Upper lobe of left lung (tissue), 6 donors: ENCODE results near the gene LAMA5. TPM values are rescaled to one million over a fixed set of nuclear protein-coding genes. Genes with fewer than 3 reads are reported as not detected.

Experiments
- ATAC-seq, 2 donors: fragments of 200-7000 bp; cut with Tn5 transposase; one replicate each; pipeline ENCODE4 v1.9.1; 2022; ENCODE audit warnings: mild to moderate bottlenecking in 2 of 2, moderate library complexity in 2 of 2; ENCODE audit not compliant: low FRiP score in 2 of 2
- DNase-seq, 2 donors: peaks; one replicate each; pipeline ENCODE4 v3.0.0-alpha.2; 2019 to 2020
- H3K27ac ChIP-seq, 4 donors: fragments of 200-600 bp; sonication (generic); one replicate each; pipeline ENCODE4 v1.5.1; 2016 to 2019
- H3K27me3 ChIP-seq, 4 donors: fragments of 200-600 bp; sonication (generic); one replicate each; pipeline ENCODE4 v1.5.1; 2017 to 2019
- H3K36me3 ChIP-seq, 4 donors: fragments of 200-600 bp; sonication (generic); one replicate each; pipeline ENCODE4 v1.5.1; 2016 to 2019
- H3K4me1 ChIP-seq, 4 donors: fragments of 200-600 bp; sonication (generic); one replicate each; pipeline ENCODE4 v1.5.1; 2018 to 2019
- H3K4me3 ChIP-seq, 4 donors: fragments of 200-600 bp; sonication (generic); one replicate each; pipeline ENCODE4 v1.5.1; 2017 to 2019; ENCODE audit warnings: mild to moderate bottlenecking in 2 of 4, moderate library complexity in 1 of 4
- H3K9me3 ChIP-seq, 4 donors: fragments of 200-600 bp; sonication (generic); one replicate each; pipeline ENCODE4 v1.5.1; 2018 to 2019
- EP300 ChIP-seq, 4 donors: sonication (generic); formaldehyde crosslinking; IDR thresholded peaks; one replicate each; pipeline ENCODE4 v1.5.1; 2017; ENCODE audit warnings: antibody characterized with exemption in 4 of 4, control low read depth in 2 of 4
- POLR2A ChIP-seq, 4 donors: fragments of 450-650 bp; IDR thresholded peaks; one replicate each; pipeline ENCODE4 v1.5.1; 2016 to 2017; ENCODE audit warnings: antibody characterized with exemption in 4 of 4, mild to moderate bottlenecking in 2 of 4
- POLR2AphosphoS5 ChIP-seq, 2 donors: sonication (generic); formaldehyde crosslinking; IDR thresholded peaks; one replicate each; pipeline ENCODE4 v1.5.1; 2017; ENCODE audit warnings: antibody characterized with exemption in 2 of 2
- WGBS, 2 donors: methylation state at CpG; one replicate each; pipeline ENCODE4 v1.1.5; 2017 to 2018; 5-methylcytosine and 5-hydroxymethylcytosine counted together
- total RNA-seq, 6 donors: library from RNA; depleted of rRNA in 4 of 6; stranded (reverse); fragments of >200 nt in 4 of 6; gene quantifications; one replicate each; pipeline versions ENCODE4 v1.1.0 to v1.2.1, GENCODE V29; 2016 to 2021
- TF ChIP-seq, protein P1 (sequence below), 6 experiments: fragments of 450-650 bp in 4 of 6; fragments of 200-600 bp in 2 of 6; sonication (generic) in 2 of 6; IDR thresholded peaks; one replicate each; pipeline ENCODE4 v1.5.1; 2016 to 2019; ENCODE audit warnings: antibody characterized with exemption in 6 of 6
- donor health status: DM: no; HTN: no; CAD: no; lungs with moderate emphysema.
- donor health status: DM: no; HTN: yes; CAD: no; lungs with severe emphysema.

The LAMA5 gene
- total RNA-seq, 6 donors from 2014 or later, result 176 to 1,019 (median 307) TPM

DNA sequence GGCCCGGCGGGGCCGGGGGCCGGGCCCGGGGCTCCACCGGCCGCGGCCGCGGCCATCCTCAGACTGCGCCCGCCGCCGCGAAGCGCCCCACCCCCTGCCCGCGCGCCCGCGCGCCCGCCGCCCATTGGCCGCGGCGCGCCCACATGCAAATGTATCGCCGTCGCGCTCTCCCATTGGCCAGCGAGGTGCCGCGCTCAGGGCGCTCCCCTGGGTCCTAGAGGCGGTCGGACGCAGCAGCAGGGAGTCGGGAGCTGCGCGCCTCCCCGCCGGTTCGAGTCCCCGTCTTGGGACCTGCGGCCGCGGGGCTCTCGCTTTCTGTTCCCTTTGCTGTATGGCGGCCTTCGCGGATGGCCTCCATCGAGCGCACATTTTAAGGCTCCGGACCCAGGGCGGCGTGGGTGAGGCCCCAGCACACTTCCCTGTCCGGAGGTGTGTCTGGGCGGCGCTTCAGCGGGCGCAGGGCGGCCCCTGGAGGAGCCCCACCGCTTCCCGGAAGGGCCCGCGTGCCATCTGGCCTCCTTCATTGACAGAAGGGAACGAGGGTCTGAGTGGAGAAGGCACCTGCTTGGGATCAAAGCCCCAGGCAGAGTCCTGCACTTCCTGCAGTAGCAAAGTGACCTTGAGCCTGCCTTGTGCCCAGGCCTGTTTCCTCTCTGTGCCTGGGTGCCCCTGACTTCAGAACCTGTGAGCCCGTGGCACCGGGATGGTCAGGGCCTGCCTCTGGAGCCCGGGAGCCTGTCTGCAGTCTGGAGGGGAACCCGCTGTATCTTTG lies 40.3 kb upstream of the LAMA5 start, which contains the start of gene CABLES2:
Gene CABLES2, minus strand, starts transcription at position 65 of the 772 bp plus-strand sequence. Its CDS starts 9 bp downstream, at position 56.
- WGBS, 2 donors, result 14% methylated on average over 21 of the region's 73 CpGs; no CpG with 5 or more reads in 1 of the 2 donors
- ATAC-seq (peak; percentile 90 to 96), DNase-seq (peak; percentile 95 to 98)
- Histone ChIP-seq H3K27ac (peak within 1 kb of the TSS in 2 of 4 donors; percentile 58 to 78), H3K36me3 (no peaks in the 10 kb centered on the region), H3K4me1 (peaks cover 28 to 39% (median 34%) of the 10 kb centered on the region in 4 donors), H3K9me3 (no peaks in the 10 kb centered on the region), H3K4me3 (peak within 1 kb of the TSS; percentile 54 to 76 (median 72)), H3K27me3 (no peaks in the 10 kb centered on the region)
- TF ChIP-seq POLR2AphosphoS5 (IDR thresholded peaks at IDR 0.05), result peak in 1 of 2 donors; percentile 56
- TF ChIP-seq, protein P1, sequence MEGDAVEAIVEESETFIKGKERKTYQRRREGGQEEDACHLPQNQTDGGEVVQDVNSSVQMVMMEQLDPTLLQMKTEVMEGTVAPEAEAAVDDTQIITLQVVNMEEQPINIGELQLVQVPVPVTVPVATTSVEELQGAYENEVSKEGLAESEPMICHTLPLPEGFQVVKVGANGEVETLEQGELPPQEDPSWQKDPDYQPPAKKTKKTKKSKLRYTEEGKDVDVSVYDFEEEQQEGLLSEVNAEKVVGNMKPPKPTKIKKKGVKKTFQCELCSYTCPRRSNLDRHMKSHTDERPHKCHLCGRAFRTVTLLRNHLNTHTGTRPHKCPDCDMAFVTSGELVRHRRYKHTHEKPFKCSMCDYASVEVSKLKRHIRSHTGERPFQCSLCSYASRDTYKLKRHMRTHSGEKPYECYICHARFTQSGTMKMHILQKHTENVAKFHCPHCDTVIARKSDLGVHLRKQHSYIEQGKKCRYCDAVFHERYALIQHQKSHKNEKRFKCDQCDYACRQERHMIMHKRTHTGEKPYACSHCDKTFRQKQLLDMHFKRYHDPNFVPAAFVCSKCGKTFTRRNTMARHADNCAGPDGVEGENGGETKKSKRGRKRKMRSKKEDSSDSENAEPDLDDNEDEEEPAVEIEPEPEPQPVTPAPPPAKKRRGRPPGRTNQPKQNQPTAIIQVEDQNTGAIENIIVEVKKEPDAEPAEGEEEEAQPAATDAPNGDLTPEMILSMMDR (IDR thresholded peaks at IDR 0.05), result peak in 5 of 6 experiments; percentile 29 to 88 (median 76)
- no peak for TF ChIP-seq EP300 (IDR thresholded peaks at IDR 0.05)
- TF ChIP-seq POLR2A (IDR thresholded peaks at IDR 0.05), result peak in 1 of 4 donors; percentile 24

DNA sequence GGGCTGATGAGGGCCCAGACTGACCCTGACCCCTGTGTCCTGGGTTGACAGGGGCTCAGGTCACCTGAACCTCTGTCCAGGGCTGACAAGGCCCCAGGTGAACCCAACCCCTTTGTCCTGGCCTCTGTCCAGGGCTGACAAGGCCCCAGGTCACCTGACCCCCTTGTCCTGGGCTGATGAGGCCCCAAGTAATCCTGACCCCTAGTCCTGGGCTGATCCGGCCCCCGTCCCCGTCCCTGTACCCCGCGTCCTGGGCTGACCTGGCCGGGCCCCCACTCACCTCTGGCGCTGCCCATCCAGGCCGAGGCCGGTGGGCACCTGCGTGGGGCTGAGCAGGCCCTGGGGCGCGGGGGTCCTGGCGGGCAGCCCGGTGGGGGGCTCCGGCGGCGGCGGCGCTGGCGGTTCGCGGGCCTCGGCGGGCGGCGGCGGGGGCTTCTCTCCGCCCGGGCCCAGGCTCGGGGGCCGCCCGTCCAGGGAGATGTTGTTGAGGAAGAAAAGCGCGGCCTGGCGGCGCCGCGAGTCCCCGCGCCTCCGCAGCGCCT lies 39.6 kb upstream of the LAMA5 start:
- H3K27me3 ChIP-seq, result no peaks in the 10 kb centered on the region
- H3K27ac ChIP-seq, result peak overlapping the region in 2 of 4 donors; percentile 58 to 78
- peak in 1 of 2 donors; percentile 42 for DNase-seq
- peaks cover 28 to 39% (median 34%) of the 10 kb centered on the region in 4 donors for H3K4me1 ChIP-seq
- H3K36me3 ChIP-seq, result no peaks in the 10 kb centered on the region
- no peak for ATAC-seq
- H3K9me3 ChIP-seq, result no peaks in the 10 kb centered on the region
- TF ChIP-seq EP300 (IDR thresholded peaks at IDR 0.05) (no peak), POLR2A (IDR thresholded peaks at IDR 0.05) (no peak), POLR2AphosphoS5 (IDR thresholded peaks at IDR 0.05) (no peak)
- TF ChIP-seq, protein P1 (IDR thresholded peaks at IDR 0.05), result no peak
- 0% methylated on average over 24 of the region's 42 CpGs; no CpG with 5 or more reads in 1 of the 2 donors for WGBS, 2 donors
- H3K4me3 ChIP-seq, result peak overlapping the region; percentile 54 to 76 (median 72)

DNA sequence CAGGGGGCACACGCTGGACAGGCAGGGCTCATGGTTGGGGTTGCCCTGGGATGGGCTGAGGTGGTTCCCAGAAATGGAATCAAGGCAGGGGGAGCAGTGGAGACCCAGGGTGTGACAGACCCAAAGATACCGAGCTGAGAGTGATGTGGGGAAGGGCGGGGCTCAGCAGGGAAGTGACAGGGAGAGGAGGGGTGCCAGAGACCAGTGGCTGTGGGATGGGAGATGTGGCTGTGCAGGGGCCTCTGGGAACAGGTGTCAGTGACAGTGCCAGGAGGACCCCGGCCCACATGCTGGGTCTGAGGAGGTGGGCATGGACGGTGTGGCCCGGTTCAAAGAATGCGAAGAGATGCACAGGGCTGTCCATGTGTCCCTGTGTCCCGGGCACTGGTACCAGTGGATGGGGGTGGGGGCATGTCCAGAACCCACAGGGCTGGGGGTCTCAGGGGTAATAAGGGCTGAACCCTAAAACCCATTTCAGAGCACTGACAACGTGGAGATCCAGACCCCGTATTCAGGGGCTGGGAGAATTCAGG lies 38.9 kb upstream of the LAMA5 start:
- 60 to 65% methylated on average over 10 of the region's 10 CpGs for WGBS, 2 donors
- DNase-seq (peak in 1 of 2 donors; percentile 26), ATAC-seq (no peak)
- Histone ChIP-seq H3K27me3 (no peaks in the 10 kb centered on the region), H3K36me3 (no peaks in the 10 kb centered on the region), H3K4me1 (peaks cover 28 to 39% (median 34%) of the 10 kb centered on the region in 4 donors), H3K9me3 (no peaks in the 10 kb centered on the region), H3K4me3 (peak overlapping the region in 3 of 4 donors; percentile 72 to 76 (median 72)), H3K27ac (no peak overlapping the region)
- no peak for TF ChIP-seq POLR2A (IDR thresholded peaks at IDR 0.05)
- no peak for TF ChIP-seq POLR2AphosphoS5 (IDR thresholded peaks at IDR 0.05)
- no peak for TF ChIP-seq EP300 (IDR thresholded peaks at IDR 0.05)
- TF ChIP-seq, protein P1 (IDR thresholded peaks at IDR 0.05), result no peak

DNA sequence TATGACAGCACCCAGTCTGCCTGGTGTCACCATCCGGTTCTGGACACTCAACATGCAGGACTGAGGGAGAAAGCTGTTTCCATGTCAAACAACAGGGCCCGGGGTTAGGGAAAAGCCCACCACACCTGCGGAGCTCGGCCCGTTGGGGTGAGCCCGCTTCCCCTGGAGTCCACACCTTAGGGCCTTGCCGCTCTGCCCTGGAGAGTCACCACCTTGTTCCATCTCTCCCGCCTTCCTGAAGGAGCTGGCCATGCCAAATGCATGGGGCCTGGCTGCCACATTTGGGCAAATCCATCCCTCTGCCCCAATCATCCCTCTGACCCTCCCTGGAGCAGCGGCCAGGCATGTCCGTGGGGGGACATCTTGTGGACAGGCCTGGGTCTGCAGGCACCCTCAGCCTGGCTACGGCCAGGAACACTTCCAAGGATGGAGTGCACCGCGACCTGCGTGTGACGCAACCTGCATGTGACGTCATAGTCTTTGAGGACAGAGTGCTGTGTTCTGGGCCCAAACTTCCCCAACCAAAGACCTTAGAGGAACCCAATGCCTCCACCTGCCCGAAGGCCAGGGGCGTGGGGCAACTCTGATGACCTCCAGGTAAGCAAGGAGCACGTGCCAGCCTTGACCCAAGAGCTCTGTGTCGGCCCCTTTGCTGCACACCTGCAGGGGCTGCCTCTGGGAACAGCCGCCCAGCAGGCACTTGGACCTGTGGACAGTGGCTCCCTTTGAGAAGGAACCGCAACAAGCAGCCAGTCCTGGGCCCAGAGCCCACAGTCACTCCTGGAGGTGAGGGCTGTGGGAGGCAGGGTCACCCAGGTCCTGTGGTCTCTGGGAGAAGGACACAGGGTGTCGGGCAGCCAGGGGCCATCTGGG lies 38.2 kb upstream of the LAMA5 start:
- peak in 1 of 2 donors; percentile 6 for ATAC-seq
- peak overlapping the region in 1 of 4 donors; percentile 72 for H3K4me3 ChIP-seq
- 67 to 69% methylated on average over 17 to 22 of the region's 23 CpGs for WGBS, 2 donors

More for the DNA sequence above, 38.2 kb upstream of the LAMA5 start:
- TF ChIP-seq EP300 (IDR thresholded peaks at IDR 0.05) (no peak), POLR2A (IDR thresholded peaks at IDR 0.05) (no peak), POLR2AphosphoS5 (IDR thresholded peaks at IDR 0.05) (no peak)
- TF ChIP-seq, protein P1 (IDR thresholded peaks at IDR 0.05), result peak; percentile 38 to 79 (median 54)
- Histone ChIP-seq H3K27me3 (no peaks in the 10 kb centered on the region), H3K27ac (no peak overlapping the region), H3K4me1 (peaks cover 26 to 36% (median 31%) of the 10 kb centered on the region in 4 donors), H3K36me3 (no peaks in the 10 kb centered on the region), H3K9me3 (no peaks in the 10 kb centered on the region)
- DNase-seq, result peak; percentile 52 to 70
